Endothelial cell of umbilical vein (primary cell): ENCODE measurements around the gene METTL24. TPM values are rescaled to one million over a fixed set of nuclear protein-coding genes. Genes with fewer than 3 reads are reported as not detected.

Source experiments
- BruUV-seq: library from RNA; stranded (reverse); fragments of 400-500 nt; replicated peaks from 2 replicates; lab custom pipeline; 2021; lab: Mats Ljungman, UMichigan
- CTCF ChIA-PET: fragments of 300-600, 350-600 bp; sonication (Branson Sonifier 250); formaldehyde crosslinking; loops from one replicate; lab custom pipeline; 2021; ENCODE audit warnings: antibody characterized with exemption, inconsistent platforms; lab: Charles Lee
- POLR2A ChIA-PET: fragments of 300-600, 350-600 bp; sonication (Branson Sonifier 250); formaldehyde crosslinking; loops from one replicate; lab custom pipeline; 2021; ENCODE audit warnings: antibody characterized with exemption, inconsistent platforms; lab: Charles Lee
- DNase-seq: peaks from one replicate; pipeline ENCODE4 v3.0.0-alpha.2; 2011; ENCODE audit warnings: low read depth, low spot score
- FAIRE-seq: peaks from 2 replicates; lab custom pipeline; 2011; peaks lifted over from hg19 to GRCh38; lab: Jason Lieb, UNC
- H2AFZ ChIP-seq: 2 replicates; pipeline ENCODE4 v1.6.0; 2012; ENCODE audit warnings: low read depth, low read length, control low read depth, inconsistent platforms
- H3K27ac ChIP-seq: 2 replicates; pipeline ENCODE4 v1.5.1; 2011; ENCODE audit warnings: low read depth, mild to moderate bottlenecking, control low read depth, low read length, moderate library complexity; ENCODE audit not compliant: insufficient read depth
- H3K27me3 ChIP-seq, 2 experiments: 2 replicates each; pipeline versions ENCODE4 v1.6.0 to v1.6.1; 2011; ENCODE audit warnings: low read length in 2 of 2, mixed read lengths in 1 of 2; ENCODE audit not compliant: control insufficient read depth in 2 of 2, insufficient read depth in 2 of 2
- H3K36me3 ChIP-seq, 2 experiments: 2 replicates in 1 of 2; 3 replicates in 1 of 2; pipeline ENCODE4 v1.5.1; 2011; ENCODE audit warnings: low read length in 2 of 2, mild to moderate bottlenecking in 1 of 2, moderate library complexity in 1 of 2; ENCODE audit not compliant: control insufficient read depth in 2 of 2, insufficient read depth in 2 of 2; ENCODE audit errors: extremely low read depth in 1 of 2
- H3K4me1 ChIP-seq: 3 replicates; pipeline ENCODE4 v1.5.1; 2011; ENCODE audit warnings: mild to moderate bottlenecking, low read length; ENCODE audit not compliant: control insufficient read depth, insufficient read depth; ENCODE audit errors: extremely low read depth
- H3K4me2 ChIP-seq: 2 replicates; pipeline ENCODE4 v1.6.1; 2011; ENCODE audit warnings: low read length, control low read depth, mixed read lengths; ENCODE audit not compliant: insufficient read depth
- H3K4me3 ChIP-seq, 3 experiments: fragments of 200-600 bp in 1 of 3; sonication (generic), shearing (Covaris generic) in 1 of 3; replicated peaks in 1 of 3; 2 replicates each; pipeline ENCODE4 v1.5.1; 2011 to 2016; ENCODE audit warnings: control low read depth in 3 of 3, low read length in 3 of 3, mild to moderate bottlenecking in 2 of 3, inconsistent platforms in 1 of 3, low read depth in 1 of 3, moderate library complexity in 1 of 3; ENCODE audit not compliant: insufficient read depth in 1 of 3
- H3K79me2 ChIP-seq: 2 replicates; pipeline ENCODE4 v1.6.0; 2012; ENCODE audit warnings: low read length, inconsistent platforms; ENCODE audit not compliant: control insufficient read depth, insufficient read depth
- H3K9ac ChIP-seq: replicated peaks from 2 replicates; pipeline ENCODE3; 2011; ENCODE audit warnings: low read length, control low read depth; ENCODE audit not compliant: insufficient read depth; ENCODE audit errors: extremely low read depth
- H3K9me1 ChIP-seq: replicated peaks from 3 replicates; pipeline ENCODE4 v1.6.0; 2011; ENCODE audit warnings: mild to moderate bottlenecking, low read length; ENCODE audit not compliant: control insufficient read depth, insufficient read depth; ENCODE audit errors: extremely low read depth
- H3K9me3 ChIP-seq: replicated peaks from 2 replicates; pipeline ENCODE4 v1.5.1; 2012; ENCODE audit warnings: low read length, inconsistent platforms; ENCODE audit not compliant: control insufficient read depth, insufficient read depth
- H4K20me1 ChIP-seq: replicated peaks from 2 replicates; pipeline ENCODE3; 2011; ENCODE audit warnings: mild to moderate bottlenecking, low read length; ENCODE audit not compliant: control insufficient read depth, insufficient read depth; ENCODE audit errors: extremely low read depth
- EZH2 ChIP-seq: IDR thresholded peaks from 2 replicates; pipeline ENCODE4 v1.6.1; 2012; ENCODE audit warnings: borderline replicate concordance, low read depth, mild to moderate bottlenecking, moderate library complexity, low read length, inconsistent platforms; ENCODE audit not compliant: severe bottlenecking
- FOS ChIP-seq: IDR thresholded peaks from 2 replicates; pipeline ENCODE4 v1.6.1; 2011; ENCODE audit warnings: mild to moderate bottlenecking, low read length, moderate library complexity, borderline replicate concordance; ENCODE audit not compliant: insufficient read depth
- GATA2 ChIP-seq: IDR thresholded peaks from 2 replicates; pipeline ENCODE4 v1.7.0; 2011; ENCODE audit warnings: low read depth, mild to moderate bottlenecking, moderate library complexity, mixed read lengths, low read length; ENCODE audit not compliant: insufficient read length, insufficient read depth
- JUN ChIP-seq: IDR thresholded peaks from 2 replicates; pipeline ENCODE4 v1.6.1; 2011; ENCODE audit warnings: borderline replicate concordance, low read depth; ENCODE audit not compliant: insufficient read length, insufficient read depth
- MYC ChIP-seq: IDR thresholded peaks from one replicate; pipeline ENCODE4 v1.6.1; 2011; ENCODE audit warnings: mild to moderate bottlenecking, low read depth, low read length
- POLR2A ChIP-seq: IDR thresholded peaks from 2 replicates; pipeline ENCODE4 v1.6.1; 2012; ENCODE audit warnings: low read depth, mild to moderate bottlenecking, control low read depth, low read length
- POLR2AphosphoS5 ChIP-seq: IDR thresholded peaks from 2 replicates; pipeline ENCODE4 v1.6.1; 2012; ENCODE audit warnings: low read depth, mild to moderate bottlenecking, control low read depth, low read length, moderate library complexity; ENCODE audit not compliant: insufficient read depth
- dilution Hi-C: fragments of 300-500 bp; cut with MboI; formaldehyde crosslinking; loops from one replicate; pipeline ENCODE4 v1.15.0; 2019; ENCODE audit warnings: low sequenced_read_pairs; ENCODE audit not compliant: extremely low pct_ligation_motif_present
- intact Hi-C: fragments of 100-400 bp; cut with micrococcal nuclease; formaldehyde crosslinking; loops from one replicate; pipeline ENCODE4 v1.10.0; 2022
- polyA plus RNA-seq, 4 experiments: library from polyadenylated mRNA; depleted of rRNA in 3 of 4; stranded (reverse) in 3 of 4; unstranded in 1 of 4; fragments of >200 nt; gene quantifications; 2 replicates each; pipeline versions ENCODE4 v1.2.1 to v1.2.3, GENCODE V29; 2011 to 2012; ENCODE audit warnings: missing spikeins in 1 of 4
- total RNA-seq: library from RNA; stranded (reverse); gene quantifications from 2 replicates; pipeline ENCODE4 v1.2.3, GENCODE V29; 2021
- TF ChIP-seq, protein P1 (sequence below), 2 donors: IDR thresholded peaks; 1 replicate in 1 of 2; 2 replicates in 1 of 2; pipeline ENCODE4 v1.5.1; 2011; ENCODE audit warnings: low read length in 2 of 2, mild to moderate bottlenecking in 2 of 2, moderate library complexity in 2 of 2, control low read depth in 1 of 2, inconsistent platforms in 1 of 2, low read depth in 1 of 2; ENCODE audit not compliant: insufficient read depth in 1 of 2; ENCODE audit errors: extremely low read depth in 1 of 2
- TF ChIP-seq, protein P2 (sequence below): IDR thresholded peaks from 2 replicates; pipeline ENCODE4 v1.6.1; 2011; ENCODE audit not compliant: insufficient read depth, insufficient read length

The METTL24 gene
- total and polyA plus RNA-seq, 2 donors (not counting 3 experiments of a cell fraction or from before 2014, with no cell fraction given): not detected

DNA sequence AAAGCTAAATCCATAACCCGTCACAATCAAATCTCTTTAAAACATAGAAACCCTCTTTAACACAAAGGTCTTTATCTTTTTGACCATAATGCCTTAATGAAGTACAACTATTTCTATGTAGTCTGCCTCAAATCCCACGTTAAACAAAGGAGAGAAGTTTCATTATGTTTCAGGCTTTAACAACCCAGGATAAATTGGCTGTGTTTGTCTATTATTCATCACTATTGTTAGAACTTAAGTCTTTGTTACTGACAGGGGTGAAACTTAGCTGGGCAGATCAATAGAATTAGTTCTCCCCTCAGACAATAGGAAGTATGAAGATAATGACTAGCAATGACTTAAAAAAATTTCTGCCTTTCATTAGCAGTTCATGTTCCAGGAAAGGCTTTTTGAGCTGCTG lies 10.1 kb upstream of the METTL24 start:
- H3K4me1 ChIP-seq: no peaks in the 10 kb centered on the region
- no peak for FAIRE-seq
- no peak overlapping the region for H3K9ac ChIP-seq
- no peaks in the 10 kb centered on the region for H4K20me1 ChIP-seq
- no peak overlapping the region for H2AFZ ChIP-seq
- TF ChIP-seq, protein P1, sequence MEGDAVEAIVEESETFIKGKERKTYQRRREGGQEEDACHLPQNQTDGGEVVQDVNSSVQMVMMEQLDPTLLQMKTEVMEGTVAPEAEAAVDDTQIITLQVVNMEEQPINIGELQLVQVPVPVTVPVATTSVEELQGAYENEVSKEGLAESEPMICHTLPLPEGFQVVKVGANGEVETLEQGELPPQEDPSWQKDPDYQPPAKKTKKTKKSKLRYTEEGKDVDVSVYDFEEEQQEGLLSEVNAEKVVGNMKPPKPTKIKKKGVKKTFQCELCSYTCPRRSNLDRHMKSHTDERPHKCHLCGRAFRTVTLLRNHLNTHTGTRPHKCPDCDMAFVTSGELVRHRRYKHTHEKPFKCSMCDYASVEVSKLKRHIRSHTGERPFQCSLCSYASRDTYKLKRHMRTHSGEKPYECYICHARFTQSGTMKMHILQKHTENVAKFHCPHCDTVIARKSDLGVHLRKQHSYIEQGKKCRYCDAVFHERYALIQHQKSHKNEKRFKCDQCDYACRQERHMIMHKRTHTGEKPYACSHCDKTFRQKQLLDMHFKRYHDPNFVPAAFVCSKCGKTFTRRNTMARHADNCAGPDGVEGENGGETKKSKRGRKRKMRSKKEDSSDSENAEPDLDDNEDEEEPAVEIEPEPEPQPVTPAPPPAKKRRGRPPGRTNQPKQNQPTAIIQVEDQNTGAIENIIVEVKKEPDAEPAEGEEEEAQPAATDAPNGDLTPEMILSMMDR (IDR thresholded peaks at IDR 0.05; ENCODE audit: extremely low read depth in 1 of 2, insufficient read depth in 1 of 2, low read depth in 1 of 2, low read length in 2 of 2): no peak
- TF ChIP-seq MYC (no peak), JUN (no peak), EZH2 (no peak), FOS (no peak), POLR2AphosphoS5 (no peak), POLR2A (no peak), GATA2 (no peak)
- TF ChIP-seq, protein P2, sequence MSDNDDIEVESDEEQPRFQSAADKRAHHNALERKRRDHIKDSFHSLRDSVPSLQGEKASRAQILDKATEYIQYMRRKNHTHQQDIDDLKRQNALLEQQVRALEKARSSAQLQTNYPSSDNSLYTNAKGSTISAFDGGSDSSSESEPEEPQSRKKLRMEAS: no peak
- ChIA-PET POLR2A (no interaction called here), CTCF (interaction anchor here (1.2 to 1.3 kb wide), 2 partner anchors 9 to 27 kb away, joined by 3 read pairs; no protein-coding TSS in a partner anchor)
- dilution Hi-C loops (no loop called here), intact Hi-C loops (no loop called here)
- H3K4me2 ChIP-seq: no peak overlapping the region
- no peaks in the 10 kb centered on the region for H3K9me3 ChIP-seq
- no peak overlapping the region for H3K4me3 ChIP-seq
- H3K36me3 ChIP-seq: no peaks in the 10 kb centered on the region
- H3K9me1 ChIP-seq: no peaks in the 10 kb centered on the region
- no peak overlapping the region for H3K27ac ChIP-seq
- peaks cover 21 to 44% of the 10 kb centered on the region in 2 experiments for H3K27me3 ChIP-seq
- DNase-seq: no peak
- H3K79me2 ChIP-seq: no peaks in the 10 kb centered on the region
- BruUV-seq: no TSS peak
